HG03571 (cell line): ENCODE data around the gene USH2A.

Experiments
- ATAC-seq: cut with Tn5 transposase; IDR thresholded peaks from one replicate; pipeline ENCODE4 v1.9.1; 2021; ENCODE audit not compliant: unreplicated experiment

Gene USH2A

DNA sequence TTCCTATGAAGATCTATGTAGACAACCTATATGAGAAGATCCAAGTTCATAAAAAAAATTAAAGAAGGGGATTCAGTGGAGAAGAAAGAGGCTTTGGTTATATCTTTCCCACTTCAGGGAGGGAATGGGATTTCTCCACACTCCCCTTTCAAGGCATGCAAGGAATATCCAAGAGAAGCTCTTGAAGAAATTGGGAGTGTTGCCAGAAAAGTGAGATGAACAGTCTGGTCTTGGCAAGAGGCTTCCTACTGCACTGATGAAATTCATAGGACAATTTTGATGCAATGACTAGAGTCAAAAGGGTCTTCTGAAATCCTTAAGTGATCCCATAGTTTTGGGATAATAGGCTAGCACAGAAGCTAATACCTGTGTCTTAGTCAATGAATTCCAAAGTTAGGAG lies 703.1 kb downstream of the USH2A start:
- no peak for ATAC-seq

GRCh38 chr1:215719552-215719951 lies 703.7 kb downstream of the USH2A start:
- no peak for ATAC-seq

GRCh38 chr1:215718575-215719287 lies 704.5 kb downstream of the USH2A start:
- no peak for ATAC-seq

GRCh38 chr1:215717677-215718426 lies 705.4 kb downstream of the USH2A start:
- no peak for ATAC-seq

GRCh38 chr1:215710899-215711225 lies 712.4 kb downstream of the USH2A start:
- ATAC-seq, result no peak

GRCh38 chr1:215710036-215710898 lies 713.0 kb downstream of the USH2A start:
- peak; percentile 59 for ATAC-seq

GRCh38 chr1:215704089-215704860 lies 719.0 kb downstream of the USH2A start:
- ATAC-seq, result no peak

DNA sequence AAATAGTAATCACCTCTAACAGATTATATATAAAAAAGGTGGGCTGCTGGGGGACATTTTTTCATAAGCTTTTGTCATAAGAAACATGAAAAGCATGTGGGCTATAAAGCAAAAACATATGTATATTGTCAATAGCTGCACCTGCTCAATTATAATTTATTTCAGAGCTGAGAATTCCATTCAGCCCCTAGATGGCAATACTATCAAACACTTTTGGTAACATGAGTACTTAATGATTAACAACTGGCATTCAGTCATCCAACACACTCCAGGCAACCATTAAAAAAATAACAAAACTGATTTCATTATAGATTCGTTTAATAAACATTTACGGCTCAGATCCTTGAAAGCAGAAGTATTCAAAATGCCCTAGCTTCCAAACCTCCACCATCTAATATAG lies 741.0 kb downstream of the USH2A start:
- ATAC-seq, result no peak

DNA sequence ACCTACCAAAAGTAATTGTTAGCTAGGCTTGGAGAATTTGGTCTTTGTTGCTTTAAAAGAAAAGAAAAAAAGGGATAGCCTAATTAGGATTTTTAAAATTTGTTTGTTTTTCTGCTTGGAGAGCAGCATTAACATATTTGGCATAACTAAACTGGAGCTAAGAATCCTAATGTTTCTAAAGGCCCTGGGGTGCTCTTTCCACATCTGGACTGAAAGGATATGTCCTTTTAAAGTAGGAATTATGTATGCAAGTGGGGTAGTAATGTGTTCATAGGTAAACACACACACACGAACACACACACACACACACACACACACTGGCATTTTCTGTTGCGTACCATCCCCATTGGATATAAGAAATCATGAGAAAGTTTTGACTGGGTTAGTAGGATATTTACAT lies 742.2 kb downstream of the USH2A start:
- no peak for ATAC-seq

GRCh38 chr1:215679231-215679630 lies 744.0 kb downstream of the USH2A start:
- ATAC-seq, result no peak

DNA sequence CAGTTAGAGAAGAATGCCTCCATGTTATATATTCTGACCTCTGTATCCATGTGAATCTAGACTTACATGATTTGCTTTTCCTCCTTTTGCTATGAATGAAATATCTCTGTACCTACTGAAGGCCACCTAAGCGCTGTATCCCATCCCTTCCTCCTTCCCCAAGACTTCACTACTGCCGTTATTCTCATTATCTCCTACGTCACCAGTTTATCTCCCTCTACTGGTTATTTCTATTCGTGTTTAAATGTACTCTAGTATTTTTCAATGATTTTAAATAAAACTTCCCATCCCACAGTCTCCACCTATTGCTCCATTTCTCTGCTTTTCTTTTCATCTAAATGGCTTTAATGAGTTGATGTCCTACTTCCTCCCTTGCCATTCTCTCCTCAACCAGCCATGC lies 746.1 kb downstream of the USH2A start:
- no peak for ATAC-seq

GRCh38 chr1:215673943-215674342 lies 749.3 kb downstream of the USH2A start:
- ATAC-seq, result no peak

GRCh38 chr1:215672482-215672881 lies 750.8 kb downstream of the USH2A start:
- no peak for ATAC-seq

GRCh38 chr1:215669806-215670491 lies 753.3 kb downstream of the USH2A start:
- no peak for ATAC-seq

- no peak for ATAC-seq
Measured at GRCh38 chr1:215667761-215668160, 755.5 kb downstream of the USH2A start.

- ATAC-seq, result no peak
Measured at GRCh38 chr1:215665215-215665614, 758.0 kb downstream of the USH2A start.

DNA sequence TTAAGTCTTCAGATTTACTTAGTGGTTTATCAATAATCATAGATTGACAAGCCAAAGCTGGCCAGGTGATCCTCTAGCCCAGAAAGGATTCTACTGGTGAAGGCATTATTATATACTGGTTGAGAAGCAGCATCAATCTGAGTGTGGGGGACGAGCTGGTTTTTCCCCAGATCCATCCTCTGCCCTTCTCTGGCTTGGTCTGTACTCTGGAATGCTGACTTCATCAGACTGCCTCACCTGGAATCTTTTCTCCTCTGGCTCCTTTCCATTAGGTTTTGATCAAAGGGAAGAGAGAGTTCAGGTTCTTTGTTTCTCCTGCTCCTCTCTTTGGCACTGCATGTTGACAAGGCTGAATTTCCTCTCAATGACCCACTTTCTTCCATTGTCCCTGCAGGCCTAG lies 762.2 kb downstream of the USH2A start:
- ATAC-seq, result no peak

GRCh38 chr1:215660259-215660658 lies 763.0 kb downstream of the USH2A start:
- ATAC-seq, result no peak

DNA sequence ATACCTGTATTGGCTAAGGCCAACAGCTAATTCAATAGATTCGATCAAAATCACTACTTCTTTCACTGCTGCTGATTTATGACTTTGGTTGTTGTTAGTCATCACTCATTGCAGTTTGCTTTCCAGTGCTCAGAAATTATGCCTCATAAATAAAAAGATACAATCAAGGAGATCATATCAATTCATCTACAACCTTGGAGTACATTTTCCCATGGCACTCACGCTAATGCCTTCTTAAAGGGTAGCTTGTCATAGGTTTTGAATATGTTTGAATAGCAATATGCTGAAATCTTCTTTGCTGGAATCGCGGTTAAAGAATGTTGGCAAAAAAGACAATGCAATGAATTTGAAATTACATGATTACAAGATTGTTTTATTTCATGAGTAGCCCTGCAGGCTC lies 766.2 kb downstream of the USH2A start:
- ATAC-seq, result no peak

DNA sequence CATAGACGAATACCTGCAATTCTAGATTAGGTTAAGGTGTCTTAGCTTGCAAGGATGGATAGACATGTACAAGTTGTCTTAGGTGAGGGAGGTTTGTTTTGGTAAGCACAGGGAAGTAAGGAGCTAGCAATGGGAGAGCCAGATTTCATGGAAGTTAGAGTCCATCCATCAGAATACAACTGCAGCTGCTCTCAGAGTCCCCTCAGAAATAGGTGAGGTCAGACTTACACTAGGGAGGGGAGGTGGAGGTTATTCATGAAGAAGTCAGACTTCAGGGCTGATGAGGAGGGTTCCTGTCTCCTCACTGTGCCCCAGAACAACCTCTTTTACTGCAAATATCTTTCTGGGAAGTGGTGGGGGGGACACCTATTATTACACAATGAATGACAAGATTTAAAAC lies 770.9 kb downstream of the USH2A start:
- ATAC-seq, result no peak
